Measurements from ENCODE around the gene GRPEL1. TPM values are rescaled to one million over a fixed set of nuclear protein-coding genes. Genes with fewer than 3 reads are reported as not detected.
A peak's percentile ranks its signal among the peaks of the same experiment; 100 is the strongest.

The GRPEL1 gene
- polyA plus RNA-seq = 10 to 100 TPM; 27.6 to 36.8 (median 31.3) TPM
- long read RNA-seq, donor 1, transcript GRPEL1-201 (4 exons, 2,775 nt) = major isoform, 37 of 38 reads
- long read RNA-seq, donor 1, partial matches to known transcripts = 0 of 38 reads
- long read RNA-seq, donor 1, other reads (novel, unspliced or antisense) = 0 of 38 reads
- long read RNA-seq, donor 2, transcript GRPEL1-201 (4 exons, 2,775 nt) = major isoform, 10 of 11 reads
- long read RNA-seq, donor 2, partial matches to known transcripts = 0 of 11 reads
- long read RNA-seq, donor 2, other reads (novel, unspliced or antisense) = 0 of 11 reads
- long read RNA-seq, donor 3, transcript GRPEL1-201 (4 exons, 2,775 nt) = major isoform, 15 of 16 reads
- long read RNA-seq, donor 3, partial matches to known transcripts = 0 of 16 reads
- long read RNA-seq, donor 3, other reads (novel, unspliced or antisense) = 0 of 16 reads
- long read RNA-seq, donor 4 = 0 reads
- long read RNA-seq, donor 5, partial matches to known transcripts = 0 of 4 reads
- long read RNA-seq, donor 5, other reads (novel, unspliced or antisense) = 0 of 4 reads
- long read RNA-seq, donor 6, transcript GRPEL1-201 (4 exons, 2,775 nt) = major isoform, 17 of 18 reads
- long read RNA-seq, donor 6, partial matches to known transcripts = 0 of 18 reads
- long read RNA-seq, donor 6, other reads (novel, unspliced or antisense) = 0 of 18 reads
- long read RNA-seq, donor 7 = 0 reads
- long read RNA-seq, donor 8, partial matches to known transcripts = 0 of 4 reads
- long read RNA-seq, donor 8, other reads (novel, unspliced or antisense) = 0 of 4 reads
- long read RNA-seq, donor 9, partial matches to known transcripts = 0 of 4 reads
- long read RNA-seq, donor 9, other reads (novel, unspliced or antisense) = 0 of 4 reads
- long read RNA-seq, donor 10, transcript GRPEL1-201 (4 exons, 2,775 nt) = major isoform, 19 of 21 reads
- long read RNA-seq, donor 10, partial matches to known transcripts = 0 of 21 reads
- long read RNA-seq, donor 10, other reads (novel, unspliced or antisense) = 0 of 21 reads

DNA sequence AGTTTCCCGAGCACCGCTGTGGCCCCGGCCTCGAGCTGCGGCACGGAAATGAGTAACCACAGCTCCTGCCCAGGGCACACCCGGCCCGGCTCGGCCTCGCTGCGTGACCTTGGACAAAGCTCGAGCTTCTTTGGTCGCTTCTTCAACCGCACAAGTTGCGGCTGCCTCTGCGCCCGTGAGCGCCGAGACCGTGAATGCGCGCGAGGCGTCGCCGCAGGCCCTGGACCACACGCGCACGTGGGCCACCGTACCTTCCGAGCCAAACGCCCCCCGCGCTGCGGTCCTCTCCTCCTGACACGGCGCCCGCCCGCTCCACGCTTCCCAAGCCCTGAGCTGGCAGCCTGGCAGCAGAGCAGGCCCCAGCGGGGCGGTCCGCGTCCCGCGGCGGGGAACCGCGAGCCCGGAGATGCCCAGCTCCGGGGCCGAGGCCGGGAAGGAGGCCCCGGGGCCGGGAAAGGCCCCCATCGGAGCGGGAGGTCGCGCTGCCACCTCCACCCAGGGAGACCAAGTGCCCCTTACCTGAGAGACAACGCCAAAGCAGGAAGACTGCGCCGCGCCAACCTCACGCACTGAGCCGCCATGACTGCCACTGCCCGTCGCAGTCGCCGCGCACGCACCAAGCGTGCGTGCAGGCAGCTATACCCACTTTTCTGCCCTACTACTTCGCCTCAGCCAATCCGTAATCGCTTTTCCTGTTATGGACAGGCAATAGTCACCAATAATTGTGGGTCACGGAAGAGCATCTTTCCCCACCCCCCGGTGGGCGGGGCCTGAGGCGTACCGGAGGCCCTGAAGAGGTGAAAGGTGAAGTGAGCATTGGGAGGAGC is at the start of gene GRPEL1:
GRPEL1 (minus strand) TSS at position 613 of the 827 bp plus-strand sequence; CDS start at position 581, 32 bp downstream.
- Histone ChIP-seq H3K4me1 (ENCODE audit: control insufficient read depth in 3 of 3, insufficient read depth in 2 of 3, low read depth in 1 of 3, low read length in 2 of 3) (peaks cover 0 to 12% (median 8%) of the 10 kb centered on the region in 3 donors), H3K27me3 (ENCODE audit: control insufficient read depth in 3 of 3, insufficient read depth in 3 of 3, low read length in 3 of 3) (no peaks in the 10 kb centered on the region), H3K4me3 (ENCODE audit: low read depth in 1 of 3, low read length in 3 of 3) (peak within 1 kb of the TSS; percentile 78 to 91 (median 80)), H3K36me3 (ENCODE audit: control insufficient read depth in 3 of 3, insufficient read depth in 2 of 3, low read depth in 1 of 3, low read length in 3 of 3) (peaks cover 3 to 20% (median 3%) of the 10 kb centered on the region in 3 donors), H3K9me3 (ENCODE audit: control insufficient read depth in 2 of 2, insufficient read depth in 1 of 2, low read depth in 1 of 2, low read length in 1 of 2) (no peaks in the 10 kb centered on the region), H3K27ac (ENCODE audit: low read depth in 1 of 3, low read length in 2 of 3) (peak within 1 kb of the TSS; percentile 86 to 97 (median 93))
- WGBS, 3 donors = 0% methylated on average over 71 to 81 of the region's 81 CpGs
- DNase-seq (peak; percentile 100), FAIRE-seq (no peak)

DNA sequence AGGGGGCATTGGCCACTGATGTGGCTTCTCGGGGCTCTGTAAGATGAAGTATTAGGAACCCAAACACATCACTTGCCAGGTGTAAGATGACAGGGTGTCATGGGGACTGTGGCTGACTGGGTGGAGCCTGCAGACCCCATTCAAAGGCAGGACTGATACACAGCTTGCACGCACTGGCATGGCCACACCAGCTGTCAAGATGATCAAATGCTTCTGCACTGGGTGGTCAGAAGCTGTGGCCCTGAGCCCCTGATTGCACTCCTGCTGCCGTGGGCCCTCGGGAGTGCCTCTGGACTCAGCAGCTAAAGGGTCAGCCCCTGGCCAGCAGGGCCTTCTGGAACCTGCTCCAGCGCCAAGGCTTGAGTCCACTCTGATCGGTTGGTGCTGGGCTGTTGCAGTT is 48.8 kb upstream of the GRPEL1 start:
- no peak for FAIRE-seq

DNA sequence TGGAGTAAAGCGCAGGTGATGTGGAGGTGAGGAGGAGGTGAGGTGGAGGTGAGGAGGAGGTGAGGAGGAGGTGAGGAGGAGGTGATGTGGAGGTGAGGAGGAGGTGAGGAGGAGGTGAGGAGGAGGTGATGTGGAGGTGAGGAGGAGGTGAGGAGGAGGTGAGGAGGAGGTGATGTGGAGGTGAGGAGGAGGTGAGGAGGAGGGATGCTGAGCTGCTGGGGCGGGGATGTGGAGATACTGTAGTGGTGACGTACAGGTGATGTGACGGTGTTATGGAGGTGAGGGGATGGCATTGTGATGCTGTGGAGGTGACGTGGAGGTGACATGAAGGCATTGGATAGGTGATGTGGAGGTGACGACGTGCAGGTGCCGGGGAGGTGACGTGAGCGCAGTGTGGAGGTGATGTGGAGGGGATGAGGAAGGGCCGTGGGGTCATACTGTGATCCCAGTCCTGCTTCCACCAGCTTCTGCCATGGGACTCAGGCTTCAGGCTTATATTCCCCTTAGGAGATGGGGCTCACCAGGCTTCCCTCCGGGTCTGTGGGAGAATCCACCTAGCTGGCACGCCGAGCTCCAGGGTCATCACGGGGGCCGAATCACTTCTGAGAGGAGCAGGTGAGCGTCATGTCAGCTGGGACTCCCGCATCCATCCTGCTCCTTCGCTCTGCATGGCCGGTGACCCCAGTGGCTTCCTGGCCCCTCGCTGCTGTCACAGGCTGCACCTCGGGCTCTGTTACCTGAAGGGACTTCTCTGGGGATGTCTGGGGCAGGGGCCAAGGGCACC is 47.9 kb upstream of the GRPEL1 start:
- 80 to 88% (median 86%) methylated on average over 22 of the region's 22 CpGs for WGBS, 3 donors
- DNase-seq (no peak), FAIRE-seq (no peak)
- Histone ChIP-seq H3K9me3 (ENCODE audit: control insufficient read depth in 2 of 2, insufficient read depth in 1 of 2, low read depth in 1 of 2, low read length in 1 of 2) (peaks cover 0 to 8% of the 10 kb centered on the region in 2 donors), H3K27me3 (ENCODE audit: control insufficient read depth in 3 of 3, insufficient read depth in 3 of 3, low read length in 3 of 3) (no peaks in the 10 kb centered on the region), H3K4me3 (ENCODE audit: low read depth in 1 of 3, low read length in 3 of 3) (no peak overlapping the region), H3K4me1 (ENCODE audit: control insufficient read depth in 3 of 3, insufficient read depth in 2 of 3, low read depth in 1 of 3, low read length in 2 of 3) (no peaks in the 10 kb centered on the region), H3K27ac (ENCODE audit: low read depth in 1 of 3, low read length in 2 of 3) (no peak overlapping the region), H3K36me3 (ENCODE audit: control insufficient read depth in 3 of 3, insufficient read depth in 2 of 3, low read depth in 1 of 3, low read length in 3 of 3) (no peaks in the 10 kb centered on the region)

More for the DNA sequence above, 48.8 kb upstream of the GRPEL1 start:
- H3K9me3 ChIP-seq (ENCODE audit: control insufficient read depth in 2 of 2, insufficient read depth in 1 of 2, low read depth in 1 of 2, low read length in 1 of 2) = peaks cover 0 to 8% of the 10 kb centered on the region in 2 donors
- H3K4me1 ChIP-seq (ENCODE audit: control insufficient read depth in 3 of 3, insufficient read depth in 2 of 3, low read depth in 1 of 3, low read length in 2 of 3) = no peaks in the 10 kb centered on the region
- no peaks in the 10 kb centered on the region for H3K36me3 ChIP-seq (ENCODE audit: control insufficient read depth in 3 of 3, insufficient read depth in 2 of 3, low read depth in 1 of 3, low read length in 3 of 3)
- no peaks in the 10 kb centered on the region for H3K27me3 ChIP-seq (ENCODE audit: control insufficient read depth in 3 of 3, insufficient read depth in 3 of 3, low read length in 3 of 3)
- no peak overlapping the region for H3K27ac ChIP-seq (ENCODE audit: low read depth in 1 of 3, low read length in 2 of 3)
- H3K4me3 ChIP-seq (ENCODE audit: low read depth in 1 of 3, low read length in 3 of 3) = no peak overlapping the region
- DNase-seq = no peak
- 69 to 81% (median 77%) methylated on average over 6 of the region's 6 CpGs for WGBS, 3 donors

DNA sequence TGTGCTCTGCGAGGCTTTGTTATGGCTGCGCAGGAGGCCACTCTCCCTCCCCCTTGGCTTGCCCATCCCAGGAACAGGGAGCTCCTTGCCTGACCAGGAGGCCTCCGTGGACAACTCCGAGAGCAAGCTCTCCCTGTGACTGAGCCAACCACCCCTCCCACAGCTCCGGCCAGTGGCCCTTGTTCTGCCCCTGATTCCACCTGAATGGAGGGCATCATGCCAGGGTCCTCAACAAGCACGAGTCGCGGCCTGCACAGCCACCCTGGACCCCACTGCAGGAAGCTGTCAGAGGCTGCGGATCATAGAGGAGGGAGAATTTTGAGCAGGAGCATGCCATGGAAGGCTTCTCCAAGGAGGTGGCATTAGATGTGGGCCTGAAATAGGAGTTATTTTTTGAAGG is 44.8 kb upstream of the GRPEL1 start:
- Histone ChIP-seq H3K27me3 (ENCODE audit: control insufficient read depth in 3 of 3, insufficient read depth in 3 of 3, low read length in 3 of 3) (no peaks in the 10 kb centered on the region), H3K9me3 (ENCODE audit: control insufficient read depth in 2 of 2, insufficient read depth in 1 of 2, low read depth in 1 of 2, low read length in 1 of 2) (peaks cover 0 to 8% of the 10 kb centered on the region in 2 donors), H3K27ac (ENCODE audit: low read depth in 1 of 3, low read length in 2 of 3) (no peak overlapping the region), H3K4me1 (ENCODE audit: control insufficient read depth in 3 of 3, insufficient read depth in 2 of 3, low read depth in 1 of 3, low read length in 2 of 3) (no peaks in the 10 kb centered on the region), H3K4me3 (ENCODE audit: low read depth in 1 of 3, low read length in 3 of 3) (no peak overlapping the region), H3K36me3 (ENCODE audit: control insufficient read depth in 3 of 3, insufficient read depth in 2 of 3, low read depth in 1 of 3, low read length in 3 of 3) (no peaks in the 10 kb centered on the region)
- DNase-seq (no peak), FAIRE-seq (no peak)
- WGBS, 3 donors = 91 to 92% (median 92%) methylated on average over 9 of the region's 9 CpGs

DNA sequence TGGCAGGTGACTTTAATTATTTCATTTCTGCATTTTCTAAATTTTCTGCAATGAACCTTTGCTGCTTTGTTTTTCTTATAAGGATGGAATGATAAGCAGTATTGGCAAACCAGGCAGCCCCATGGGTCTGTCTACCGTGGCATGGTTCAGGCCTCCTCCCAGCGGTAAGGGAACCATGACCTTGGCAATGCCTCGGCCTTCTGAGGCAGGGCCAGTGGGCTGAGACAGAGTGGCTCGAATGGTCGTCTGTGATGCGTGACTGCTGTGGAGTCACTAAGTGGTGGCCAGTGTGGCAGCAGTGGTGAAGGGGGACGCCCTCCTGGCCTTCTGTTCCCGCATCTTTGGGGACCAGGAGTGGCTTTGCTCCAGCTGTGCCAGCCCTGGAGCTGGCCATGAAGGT is 43.6 kb upstream of the GRPEL1 start:
- peaks cover 0 to 8% of the 10 kb centered on the region in 2 donors for H3K9me3 ChIP-seq (ENCODE audit: control insufficient read depth in 2 of 2, insufficient read depth in 1 of 2, low read depth in 1 of 2, low read length in 1 of 2)
- no peak overlapping the region for H3K4me3 ChIP-seq (ENCODE audit: low read depth in 1 of 3, low read length in 3 of 3)
- no peaks in the 10 kb centered on the region for H3K36me3 ChIP-seq (ENCODE audit: control insufficient read depth in 3 of 3, insufficient read depth in 2 of 3, low read depth in 1 of 3, low read length in 3 of 3)
- DNase-seq (no peak), FAIRE-seq (no peak)
- WGBS, 3 donors = 91 to 93% (median 92%) methylated on average over 8 of the region's 8 CpGs
- H3K4me1 ChIP-seq (ENCODE audit: control insufficient read depth in 3 of 3, insufficient read depth in 2 of 3, low read depth in 1 of 3, low read length in 2 of 3) = no peaks in the 10 kb centered on the region
- H3K27ac ChIP-seq (ENCODE audit: low read depth in 1 of 3, low read length in 2 of 3) = no peak overlapping the region
- no peaks in the 10 kb centered on the region for H3K27me3 ChIP-seq (ENCODE audit: control insufficient read depth in 3 of 3, insufficient read depth in 3 of 3, low read length in 3 of 3)

DNA sequence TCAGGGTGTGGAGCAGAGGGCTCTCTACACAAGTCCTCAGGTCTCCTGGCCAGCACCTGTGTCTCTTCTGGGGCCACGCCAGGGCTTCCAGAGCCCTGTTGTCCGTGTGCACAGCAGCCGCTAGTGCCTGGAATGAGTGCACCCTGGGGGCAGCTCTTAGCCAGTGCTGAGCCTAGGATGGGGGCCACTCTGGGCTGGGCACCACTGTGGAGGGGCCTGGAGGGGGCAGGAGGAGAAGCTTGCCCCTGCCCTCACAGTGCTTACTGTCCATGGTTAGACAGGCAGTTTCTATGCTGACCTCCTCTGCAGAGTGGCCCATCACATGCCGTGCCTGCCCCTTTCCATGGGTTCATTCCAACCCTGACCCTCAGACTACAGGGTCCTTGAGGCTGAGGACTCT is 42.7 kb upstream of the GRPEL1 start:
- Histone ChIP-seq H3K9me3 (ENCODE audit: control insufficient read depth in 2 of 2, insufficient read depth in 1 of 2, low read depth in 1 of 2, low read length in 1 of 2) (peaks cover 0 to 8% of the 10 kb centered on the region in 2 donors), H3K27me3 (ENCODE audit: control insufficient read depth in 3 of 3, insufficient read depth in 3 of 3, low read length in 3 of 3) (no peaks in the 10 kb centered on the region), H3K4me3 (ENCODE audit: low read depth in 1 of 3, low read length in 3 of 3) (no peak overlapping the region), H3K36me3 (ENCODE audit: control insufficient read depth in 3 of 3, insufficient read depth in 2 of 3, low read depth in 1 of 3, low read length in 3 of 3) (no peaks in the 10 kb centered on the region), H3K27ac (ENCODE audit: low read depth in 1 of 3, low read length in 2 of 3) (no peak overlapping the region), H3K4me1 (ENCODE audit: control insufficient read depth in 3 of 3, insufficient read depth in 2 of 3, low read depth in 1 of 3, low read length in 2 of 3) (no peaks in the 10 kb centered on the region)
- no peak for FAIRE-seq
- no peak for DNase-seq
- 83 to 93% (median 87%) methylated on average over 4 of the region's 4 CpGs for WGBS, 3 donors

DNA sequence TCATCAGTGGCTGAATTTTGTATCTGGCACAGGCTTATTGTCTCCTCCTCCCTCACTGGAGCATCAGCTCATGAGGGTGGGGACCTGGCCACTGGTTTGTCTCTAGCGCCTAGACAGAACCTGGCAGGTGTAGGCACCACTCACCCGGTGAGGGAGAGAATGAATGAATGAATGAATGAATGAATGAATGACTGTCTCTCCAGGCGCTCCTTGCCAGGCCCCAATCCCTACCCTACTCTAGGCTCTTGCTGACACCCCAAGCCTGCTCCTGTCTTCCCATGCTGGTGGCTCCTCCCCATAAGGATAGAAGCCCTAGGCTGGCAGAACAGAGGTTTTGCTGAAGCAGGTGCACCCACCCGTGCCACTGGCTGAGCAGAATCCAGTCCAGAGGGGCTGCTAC is 41.3 kb upstream of the GRPEL1 start:
- Histone ChIP-seq H3K4me1 (ENCODE audit: control insufficient read depth in 3 of 3, insufficient read depth in 2 of 3, low read depth in 1 of 3, low read length in 2 of 3) (peaks cover 0 to 7% (median 0%) of the 10 kb centered on the region in 3 donors), H3K9me3 (ENCODE audit: control insufficient read depth in 2 of 2, insufficient read depth in 1 of 2, low read depth in 1 of 2, low read length in 1 of 2) (peaks cover 0 to 8% of the 10 kb centered on the region in 2 donors), H3K27ac (ENCODE audit: low read depth in 1 of 3, low read length in 2 of 3) (no peak overlapping the region), H3K36me3 (ENCODE audit: control insufficient read depth in 3 of 3, insufficient read depth in 2 of 3, low read depth in 1 of 3, low read length in 3 of 3) (no peaks in the 10 kb centered on the region), H3K4me3 (ENCODE audit: low read depth in 1 of 3, low read length in 3 of 3) (no peak overlapping the region), H3K27me3 (ENCODE audit: control insufficient read depth in 3 of 3, insufficient read depth in 3 of 3, low read length in 3 of 3) (no peaks in the 10 kb centered on the region)
- WGBS, 3 donors = 72 to 85% (median 82%) methylated on average over 4 of the region's 4 CpGs
- DNase-seq = no peak
- no peak for FAIRE-seq

All from small intestine (tissue), 16 donors.